Right lobe of liver (tissue), 6 donors: Measurements from ENCODE around the gene SV2C. TPM values are rescaled to one million over a fixed set of nuclear protein-coding genes. Genes with fewer than 3 reads are reported as not detected.
"Not testable (repeated sequence)": the region's sequence is repeated elsewhere in the genome, so short reads cannot be mapped to it uniquely, and the experiment has no call there.

Experiments used
- ATAC-seq, 4 donors: fragments of 200-7000 bp; cut with Tn5 transposase; one replicate each; pipeline ENCODE4 v1.9.1; 2020; ENCODE audit warnings: mild to moderate bottlenecking in 4 of 4, moderate library complexity in 4 of 4
- DNase-seq, 3 donors: peaks; one replicate each; pipeline ENCODE4 v3.0.0-alpha.2; 2020
- H3K27ac ChIP-seq, 3 donors: fragments of 200-600 bp; one replicate each; pipeline ENCODE4 v1.8.0; 2022
- H3K27me3 ChIP-seq, 2 donors: fragments of 200-600 bp; one replicate each; pipeline ENCODE4 v1.8.0; 2022
- H3K36me3 ChIP-seq, 4 donors: fragments of 200-600 bp; sonication (generic) in 1 of 4; one replicate each; pipeline versions ENCODE4 v1.5.1 to v1.8.0; 2017 to 2022; ENCODE audit warnings: control low read depth in 1 of 4
- H3K4me1 ChIP-seq, 4 donors: fragments of 200-600 bp; sonication (generic) in 1 of 4; one replicate each; pipeline versions ENCODE4 v1.5.1 to v1.8.0; 2017 to 2022; ENCODE audit warnings: control low read depth in 1 of 4
- H3K4me3 ChIP-seq, 3 donors: fragments of 200-600 bp; one replicate each; pipeline ENCODE4 v1.8.0; 2022
- H3K9me3 ChIP-seq, 4 donors: fragments of 200-600 bp; sonication (generic) in 1 of 4; one replicate each; pipeline versions ENCODE4 v1.5.1 to v1.8.0; 2017 to 2022; ENCODE audit warnings: control low read depth in 1 of 4
- POLR2A ChIP-seq: fragments of 450-650 bp; IDR thresholded peaks from one replicate; pipeline ENCODE4 v1.6.1; 2017; ENCODE audit warnings: antibody characterized with exemption, mild to moderate bottlenecking
- WGBS: methylation state at CpG from one replicate; pipeline ENCODE4 v1.1.6; 2018; ENCODE audit warnings: low coverage, low lambda C conversion rate; ENCODE audit not compliant: insufficient coverage; ENCODE audit errors: missing lambda C conversion rate; 5-methylcytosine and 5-hydroxymethylcytosine counted together
- intact Hi-C, 2 donors: fragments of 100-400 bp; cut with DNase I; formaldehyde crosslinking; loops; one replicate each; pipeline versions ENCODE4 v1.11.2 to v1.14.1; 2022
- total RNA-seq, 6 experiments: library from RNA; depleted of rRNA in 2 of 6; stranded (reverse); fragments of >200 nt in 2 of 6; fragmentation: NEBNext Ultra II Directional in 3 of 6; extraction: Animal tissue kit (Norgen Biotek cat#: 25700) in 3 of 6; gene quantifications; one replicate each; pipeline versions ENCODE4 v1.1.0 to v1.2.4, GENCODE V29; 2016 to 2023
- TF ChIP-seq, protein P1 (sequence below), 4 donors: fragments of 200-600 bp in 3 of 4; fragments of 450-650 bp in 1 of 4; IDR thresholded peaks; one replicate each; pipeline versions ENCODE4 v1.5.1 to v1.8.0; 2016 to 2022; ENCODE audit warnings: antibody characterized with exemption in 4 of 4, mild to moderate bottlenecking in 2 of 4
- donor health status: DM: no; HTN: yes; CAD: no.
- donor health status: DM: no; HTN: no; CAD: no.
- donor health status: DM: no; HTN: no; CAD: no.
- donor health status: DM: no; HTN: yes; CAD: no.
- donor health status: DM: no; HTN: yes; CAD: no.

The SV2C gene
- total RNA-seq, 6 experiments from 2014 or later: under 0.01 to 0.05 (median 0.01) TPM; not detected in 2

DNA sequence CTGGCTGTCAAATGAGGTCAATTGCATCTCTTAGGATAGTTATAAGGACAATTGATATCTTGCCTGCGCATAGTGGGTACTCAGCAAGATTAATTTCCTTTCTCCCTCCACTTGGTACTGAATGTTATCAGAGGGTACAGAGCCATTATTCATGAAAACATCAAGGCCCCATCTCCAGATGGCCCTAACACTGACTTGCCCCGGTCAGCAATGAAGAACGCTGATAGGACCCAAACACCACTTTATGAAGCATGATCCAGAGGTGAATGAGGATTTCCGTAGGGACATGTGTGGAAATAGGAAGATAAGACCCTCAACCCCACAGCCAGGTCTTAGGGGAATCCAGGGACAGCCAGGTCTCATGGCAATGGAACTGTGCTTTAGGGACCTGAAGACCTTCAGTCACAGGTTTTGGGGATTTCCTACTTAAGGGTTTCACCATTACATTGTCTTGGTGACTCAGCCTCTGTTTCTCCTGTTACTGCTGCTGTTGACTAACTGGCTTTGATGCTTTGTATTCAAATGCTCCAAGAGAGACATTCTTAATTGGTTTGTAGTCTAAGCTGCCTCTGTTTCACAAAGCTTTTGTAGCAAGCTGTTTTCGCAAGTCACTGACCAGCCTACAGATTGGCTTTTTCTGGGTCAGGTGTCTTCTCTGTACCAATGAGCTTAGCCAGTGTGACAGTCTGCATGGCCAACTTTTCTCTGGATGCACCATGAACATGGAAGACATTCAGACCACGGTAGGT, 284.6 kb downstream of the SV2C start:
- TF ChIP-seq POLR2A: no peak
- TF ChIP-seq, protein P1, sequence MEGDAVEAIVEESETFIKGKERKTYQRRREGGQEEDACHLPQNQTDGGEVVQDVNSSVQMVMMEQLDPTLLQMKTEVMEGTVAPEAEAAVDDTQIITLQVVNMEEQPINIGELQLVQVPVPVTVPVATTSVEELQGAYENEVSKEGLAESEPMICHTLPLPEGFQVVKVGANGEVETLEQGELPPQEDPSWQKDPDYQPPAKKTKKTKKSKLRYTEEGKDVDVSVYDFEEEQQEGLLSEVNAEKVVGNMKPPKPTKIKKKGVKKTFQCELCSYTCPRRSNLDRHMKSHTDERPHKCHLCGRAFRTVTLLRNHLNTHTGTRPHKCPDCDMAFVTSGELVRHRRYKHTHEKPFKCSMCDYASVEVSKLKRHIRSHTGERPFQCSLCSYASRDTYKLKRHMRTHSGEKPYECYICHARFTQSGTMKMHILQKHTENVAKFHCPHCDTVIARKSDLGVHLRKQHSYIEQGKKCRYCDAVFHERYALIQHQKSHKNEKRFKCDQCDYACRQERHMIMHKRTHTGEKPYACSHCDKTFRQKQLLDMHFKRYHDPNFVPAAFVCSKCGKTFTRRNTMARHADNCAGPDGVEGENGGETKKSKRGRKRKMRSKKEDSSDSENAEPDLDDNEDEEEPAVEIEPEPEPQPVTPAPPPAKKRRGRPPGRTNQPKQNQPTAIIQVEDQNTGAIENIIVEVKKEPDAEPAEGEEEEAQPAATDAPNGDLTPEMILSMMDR (IDR thresholded peaks at IDR 0.05): no peak
- no peaks in the 10 kb centered on the region for H3K27me3 ChIP-seq
- WGBS: 87% methylated on average over 5 of the region's 6 CpGs
- intact Hi-C loops: no loop called here
- no peak overlapping the region for H3K4me3 ChIP-seq
- no peak overlapping the region for H3K27ac ChIP-seq
- H3K9me3 ChIP-seq: no peaks in the 10 kb centered on the region
- DNase-seq (no peak), ATAC-seq (no peak)
- peaks cover 0 to 20% (median 9%) of the 10 kb centered on the region in 4 donors for H3K4me1 ChIP-seq
- H3K36me3 ChIP-seq: no peaks in the 10 kb centered on the region

DNA sequence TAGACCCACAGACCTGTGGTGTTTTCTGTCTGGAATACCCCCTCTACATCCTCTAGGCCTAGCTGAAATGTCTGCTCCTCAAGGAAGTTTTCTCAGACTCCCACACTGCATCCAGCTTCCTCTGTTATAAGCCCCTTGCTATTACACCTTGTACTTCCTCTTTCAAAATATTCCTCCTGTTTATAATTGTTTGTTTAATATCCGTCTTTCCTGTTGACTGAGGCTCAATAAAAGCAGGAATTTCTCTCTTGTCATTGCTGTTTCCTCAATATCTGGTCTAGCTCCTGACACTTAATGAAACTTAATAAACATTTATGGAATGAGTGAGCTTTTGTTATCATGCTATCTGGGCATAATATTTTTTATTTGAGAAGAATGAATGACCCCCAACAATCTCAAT, 285.8 kb downstream of the SV2C start:
- no peaks in the 10 kb centered on the region for H3K9me3 ChIP-seq
- H3K27me3 ChIP-seq: no peaks in the 10 kb centered on the region
- peaks cover 0 to 13% (median 6%) of the 10 kb centered on the region in 4 donors for H3K4me1 ChIP-seq
- WGBS: 43% methylated on average over 1 of the region's 1 CpG
- H3K36me3 ChIP-seq: no peaks in the 10 kb centered on the region
- no peak overlapping the region for H3K4me3 ChIP-seq
- DNase-seq (no peak), ATAC-seq (no peak)
- TF ChIP-seq, protein P1 (IDR thresholded peaks at IDR 0.05): no peak
- no peak for TF ChIP-seq POLR2A
- no peak overlapping the region for H3K27ac ChIP-seq
- intact Hi-C loops: no loop called here

DNA sequence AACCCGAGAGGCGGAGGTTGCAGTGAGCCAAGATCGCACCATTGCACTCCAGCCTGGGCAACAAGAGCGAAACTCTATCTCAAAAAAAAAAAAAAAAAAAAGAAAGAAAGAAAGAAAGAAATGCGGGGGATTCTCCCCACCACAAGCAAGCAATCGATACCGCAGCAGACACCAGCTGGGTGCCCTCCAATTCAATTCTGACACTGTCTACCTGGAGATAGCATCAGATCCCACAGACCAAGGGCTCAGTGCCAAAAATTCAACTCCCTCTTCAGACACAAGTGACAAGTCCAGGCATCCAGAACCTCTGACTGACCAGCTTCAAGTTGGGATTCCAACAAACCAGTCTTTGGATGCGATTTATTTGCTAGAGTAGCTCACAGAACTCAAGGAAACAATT, 286.5 kb downstream of the SV2C start:
- ATAC-seq, H3K36me3 ChIP-seq, DNase-seq, H3K4me3 ChIP-seq, H3K9me3 ChIP-seq, intact Hi-C loops, H3K27ac ChIP-seq, H3K27me3 ChIP-seq: not testable (repeated sequence)
- H3K4me1 ChIP-seq: peaks cover 0 to 10% (median 4%) of the 10 kb centered on the region in 4 donors
- 94% methylated on average over 4 of the region's 8 CpGs for WGBS

DNA sequence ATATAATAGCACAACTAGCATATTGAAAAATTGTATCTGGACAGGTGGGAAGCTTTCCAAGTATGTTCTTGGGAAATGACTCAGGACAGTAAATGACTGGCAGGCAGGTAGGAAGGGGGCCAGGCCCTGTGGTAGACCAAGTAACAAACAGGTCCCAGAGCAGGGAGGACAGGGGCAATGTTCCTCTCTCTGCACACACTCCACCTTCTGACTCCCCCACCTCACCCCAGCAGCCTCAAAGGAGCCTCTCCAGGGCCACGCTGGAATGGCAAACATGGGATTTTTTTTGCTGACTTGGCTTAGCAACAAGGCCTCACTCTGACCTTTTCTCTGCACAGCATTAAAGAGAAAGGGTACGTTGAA, 288.8 kb downstream of the SV2C start:
- peak; percentile 51 to 62 (median 56) for ATAC-seq
- intact Hi-C loops: no loop called here
- no peaks in the 10 kb centered on the region for H3K9me3 ChIP-seq
- no peaks in the 10 kb centered on the region for H3K27me3 ChIP-seq
- no peak for DNase-seq
- H3K36me3 ChIP-seq: no peaks in the 10 kb centered on the region
- no peak overlapping the region for H3K27ac ChIP-seq
- 0% methylated on average over 2 of the region's 2 CpGs for WGBS
- no peak overlapping the region for H3K4me3 ChIP-seq
- TF ChIP-seq POLR2A: no peak
- TF ChIP-seq, protein P1 (IDR thresholded peaks at IDR 0.05): no peak
- H3K4me1 ChIP-seq: peaks cover 0 to 10% (median 4%) of the 10 kb centered on the region in 4 donors

- peaks cover 0 to 10% (median 4%) of the 10 kb centered on the region in 4 donors for H3K4me1 ChIP-seq
- DNase-seq (no peak), ATAC-seq (peak; percentile 50 to 92 (median 64))
- no peaks in the 10 kb centered on the region for H3K36me3 ChIP-seq
- no peak overlapping the region for H3K27ac ChIP-seq
- H3K4me3 ChIP-seq: no peak overlapping the region
- H3K27me3 ChIP-seq: no peaks in the 10 kb centered on the region
- no peaks in the 10 kb centered on the region for H3K9me3 ChIP-seq
- TF ChIP-seq, protein P1 (IDR thresholded peaks at IDR 0.05): no peak
- no peak for TF ChIP-seq POLR2A
- intact Hi-C loops: no loop called here
- WGBS: 57% methylated on average over 5 of the region's 11 CpGs
Measured at GRCh38 chr5:76372323-76373054, 289.3 kb downstream of the SV2C start.
